HepG2 (cell line): ENCODE results near the gene ZNF740. TPM values are rescaled to one million over a fixed set of nuclear protein-coding genes. Genes with fewer than 3 reads are reported as not detected.
A peak's percentile ranks its signal among the peaks of the same experiment; 100 is the strongest.

Experiments
- ATF1 ChIP-seq: IDR thresholded peaks from 2 replicates; pipeline ENCODE4 v1.6.1; 2016; ENCODE audit warnings: mild to moderate bottlenecking, control low read depth
- BCL3 ChIP-seq: sonication (generic); formaldehyde crosslinking; IDR thresholded peaks from 2 replicates; pipeline ENCODE4 v1.5.1; 2020; ENCODE audit warnings: mild to moderate bottlenecking, missing genetic modification reagents, moderate library complexity
- CREB1 ChIP-seq, 2 experiments: fragments of 450-650 bp in 1 of 2; IDR thresholded peaks; 2 replicates each; pipeline ENCODE4 v1.6.1; 2016 to 2017; ENCODE audit warnings: control low read depth in 1 of 2, mild to moderate bottlenecking in 1 of 2, missing compliant biosample characterization in 1 of 2, missing genetic modification characterization in 1 of 2
- DRAP1 ChIP-seq: IDR thresholded peaks from 2 replicates; pipeline ENCODE4 v1.6.1; 2016; ENCODE audit warnings: missing genetic modification reagents, missing compliant biosample characterization
- EED ChIP-seq: sonication (generic); formaldehyde crosslinking; IDR thresholded peaks from 2 replicates; pipeline ENCODE4 v1.5.0; 2020; ENCODE audit warnings: mild to moderate bottlenecking, missing genetic modification reagents
- ESRRA ChIP-seq: sonication (generic); formaldehyde crosslinking; IDR thresholded peaks from 2 replicates; pipeline ENCODE4 v1.5.1; 2020; ENCODE audit warnings: mild to moderate bottlenecking, low read depth, missing genetic modification reagents
- FLYWCH1 ChIP-seq: sonication (generic); formaldehyde crosslinking; IDR thresholded peaks from 2 replicates; pipeline ENCODE4 v1.8.1; 2023; ENCODE audit warnings: mild to moderate bottlenecking, missing genetic modification reagents
- HDAC1 ChIP-seq: sonication (generic); formaldehyde crosslinking; IDR thresholded peaks from 2 replicates; pipeline ENCODE4 v1.5.1; 2020; ENCODE audit warnings: mild to moderate bottlenecking, missing genetic modification reagents
- HOXA3 ChIP-seq: sonication (generic); formaldehyde crosslinking; IDR thresholded peaks from 2 replicates; pipeline ENCODE4 v1.5.0; 2020; ENCODE audit warnings: missing genetic modification reagents
- MTA1 ChIP-seq: sonication (generic); formaldehyde crosslinking; IDR thresholded peaks from 2 replicates; pipeline ENCODE4 v1.4.0; 2020; ENCODE audit warnings: missing genetic modification reagents, mild to moderate bottlenecking, borderline replicate concordance
- MYC ChIP-seq: sonication (generic); formaldehyde crosslinking; IDR thresholded peaks from 2 replicates; pipeline ENCODE4 v1.9.0; 2021; ENCODE audit warnings: missing genetic modification reagents, borderline replicate concordance
- MYPOP ChIP-seq: sonication (generic); formaldehyde crosslinking; IDR thresholded peaks from 2 replicates; pipeline ENCODE4 v1.8.1; 2023; ENCODE audit warnings: mild to moderate bottlenecking, moderate library complexity, missing genetic modification reagents
- PATZ1 ChIP-seq: sonication (generic); formaldehyde crosslinking; IDR thresholded peaks from 2 replicates; pipeline ENCODE4 v1.4.0; 2020; ENCODE audit warnings: missing genetic modification reagents
- PLRG1 ChIP-seq: fragments of 450-650 bp; conservative IDR thresholded peaks from 2 replicates; pipeline ENCODE4 v1.6.1; 2016
- PTBP1 ChIP-seq: fragments of 200-400 bp; formaldehyde crosslinking; IDR thresholded peaks from 2 replicates; pipeline ENCODE4 v1.6.1; 2018; ENCODE audit warnings: low read length, low read depth; ENCODE audit not compliant: poor library complexity, severe bottlenecking
- SMAD3 ChIP-seq: sonication (generic); formaldehyde crosslinking; IDR thresholded peaks from 2 replicates; pipeline ENCODE4 v1.4.0; 2020; ENCODE audit warnings: missing genetic modification reagents
- TARDBP ChIP-seq: sonication (generic); formaldehyde crosslinking; IDR thresholded peaks from 2 replicates; pipeline ENCODE4 v1.8.0; 2022; ENCODE audit warnings: mild to moderate bottlenecking, missing genetic modification reagents
- TEF ChIP-seq: sonication (generic); formaldehyde crosslinking; IDR thresholded peaks from 2 replicates; pipeline ENCODE4 v1.5.0; 2020; ENCODE audit warnings: missing genetic modification reagents
- TFDP1 ChIP-seq: IDR thresholded peaks from 2 replicates; pipeline ENCODE4 v1.6.1; 2016; ENCODE audit warnings: missing compliant biosample characterization, missing genetic modification reagents, borderline replicate concordance
- THAP11 ChIP-seq: IDR thresholded peaks from 2 replicates; pipeline ENCODE4 v1.6.1; 2016; ENCODE audit warnings: missing biosample characterization, missing genetic modification reagents
- YY1 ChIP-seq: IDR thresholded peaks from 2 replicates; pipeline ENCODE4 v1.6.1; 2011; ENCODE audit warnings: low read length, low read depth, moderate library complexity, mild to moderate bottlenecking; ENCODE audit not compliant: insufficient read depth, insufficient replicate concordance
- ZFP36L2 ChIP-seq: sonication (generic); formaldehyde crosslinking; IDR thresholded peaks from 2 replicates; pipeline ENCODE4 v1.4.0; 2020; ENCODE audit warnings: missing genetic modification reagents
- ZNF3 ChIP-seq: IDR thresholded peaks from 2 replicates; pipeline ENCODE4 v1.7.0; 2017; ENCODE audit warnings: inconsistent platforms
- ZNF34 ChIP-seq: sonication (generic); formaldehyde crosslinking; IDR thresholded peaks from 2 replicates; pipeline ENCODE4 v1.4.0; 2020; ENCODE audit warnings: mild to moderate bottlenecking, missing genetic modification reagents, borderline replicate concordance
- ZNF678 ChIP-seq: sonication (generic); formaldehyde crosslinking; IDR thresholded peaks from 2 replicates; pipeline ENCODE4 v1.4.0; 2020; ENCODE audit warnings: mild to moderate bottlenecking, missing genetic modification reagents
- polyA plus RNA-seq, 8 experiments: library from polyadenylated mRNA; depleted of rRNA in 3 of 8; stranded (reverse) in 7 of 8; unstranded in 1 of 8; fragments of >200 nt; fragmentation: Illumina TruSeq in 4 of 8; extraction: Trizol in 4 of 8; gene quantifications; 2 replicates each; pipeline versions ENCODE4 v1.2.1 to v1.2.3, GENCODE V29; 2011 to 2016; ENCODE audit warnings: low read depth in 4 of 8, missing spikeins in 1 of 8, mixed read lengths in 1 of 8; ENCODE audit not compliant: insufficient read depth in 1 of 8
- total RNA-seq, 5 experiments: library from RNA; depleted of rRNA; stranded (reverse); fragments of >200 nt; fragmentation: Illumina TruSeq; extraction: Trizol; gene quantifications; 2 replicates each; pipeline ENCODE4 v1.2.3, GENCODE V29; 2016; ENCODE audit warnings: low read depth in 1 of 5

The ZNF740 gene
- total and polyA plus RNA-seq, 2 of the 13 experiments (the other 11 are each of a cell fraction or from before 2014, with no cell fraction given) = 16.9 to 19.0 TPM

- TF ChIP-seq ESRRA (CRISPR knock-in tag) = no peak
- peak; percentile 68; the same call in 1 of the 2 replicates for TF ChIP-seq SMAD3 (CRISPR knock-in tag)
- TF ChIP-seq FLYWCH1 (CRISPR knock-in tag) = no peak
- TF ChIP-seq PATZ1 (CRISPR knock-in tag) = peak; percentile 76
- TF ChIP-seq MTA1 (CRISPR knock-in tag) = peak; percentile 62; the same call in 1 of the 2 replicates
- peak; percentile 24 for TF ChIP-seq YY1
- peak; percentile 81 for TF ChIP-seq TARDBP (CRISPR knock-in tag)
- peak; percentile 92 for TF ChIP-seq TEF (CRISPR knock-in tag)
- peak; percentile 86 for TF ChIP-seq HOXA3
- peak; percentile 67 for TF ChIP-seq THAP11
- TF ChIP-seq ATF1 (CRISPR knock-in tag) = peak; percentile 47; the same call in 1 of the 2 replicates
- TF ChIP-seq PTBP1 = no peak
- TF ChIP-seq EED = peak; percentile 62; the same call in 1 of the 2 replicates
- peak; percentile 72; the same call in 1 of the 2 replicates for TF ChIP-seq ZNF3 (CRISPR knock-in tag)
- TF ChIP-seq HDAC1 = peak; percentile 70; the same call in 1 of the 2 replicates
- TF ChIP-seq TFDP1 (CRISPR knock-in tag) = no peak
- peak; percentile 27; the same call in 1 of the 2 replicates for TF ChIP-seq MYC
- no peak for TF ChIP-seq ZFP36L2 (CRISPR knock-in tag)
- TF ChIP-seq MYPOP = peak; percentile 66
- no peak for TF ChIP-seq ZNF678 (CRISPR knock-in tag)
- TF ChIP-seq DRAP1 (CRISPR knock-in tag) = 0 out of 2 replicates have a peak, but pooled peaks have one; percentile 36
- TF ChIP-seq CREB1 (IDR thresholded peaks at IDR 0.05) = no peak
- no peak for TF ChIP-seq CREB1 (CRISPR knock-in tag; IDR thresholded peaks at IDR 0.05)
- no peak for TF ChIP-seq BCL3 (CRISPR knock-in tag)
- TF ChIP-seq ZNF34 (CRISPR knock-in tag) = no peak
- no peak for TF ChIP-seq PLRG1
Measured at GRCh38 chr12:53174881-53175491, 5.5 kb upstream of the ZNF740 start (continued).
